OCI-LY7 (cell line): ENCODE measurements around the gene PYGL. TPM values are rescaled to one million over a fixed set of nuclear protein-coding genes. Genes with fewer than 3 reads are reported as not detected.

Source experiments
- BruUV-seq: library from RNA; stranded (reverse); fragments of 400-500 nt; replicated peaks from 2 replicates; lab custom pipeline; 2021; lab: Mats Ljungman, UMichigan
- CTCF ChIA-PET: fragments of 300-600 bp; sonication (Branson Sonifier 250); formaldehyde crosslinking; loops from one replicate; lab custom pipeline; 2022; ENCODE audit warnings: antibody characterized with exemption; ENCODE audit not compliant: unreplicated experiment; lab: Charles Lee
- POLR2A ChIA-PET: fragments of 300-600 bp; sonication (Branson Sonifier 250); formaldehyde crosslinking; loops from one replicate; lab custom pipeline; 2022; ENCODE audit warnings: antibody characterized with exemption; lab: Charles Lee
- DNase-seq: peaks from one replicate; pipeline ENCODE4 v3.0.0-alpha.2; 2015; ENCODE audit warnings: low spot score
- H2AFZ ChIP-seq: fragments of 200-600 bp; sonication (generic), shearing (Covaris generic); 2 replicates; pipeline ENCODE4 v1.6.1; 2014; ENCODE audit warnings: mild to moderate bottlenecking, antibody characterized with exemption, low read length, moderate library complexity
- H3K27ac ChIP-seq: fragments of 200-600 bp; sonication (generic); 2 replicates; pipeline ENCODE4 v1.5.1; 2014; ENCODE audit warnings: mixed run types, low read depth, mild to moderate bottlenecking, moderate library complexity, low read length, inconsistent platforms; ENCODE audit not compliant: poor library complexity, severe bottlenecking
- H3K36me3 ChIP-seq: fragments of 200-600 bp; sonication (generic); 2 replicates; pipeline ENCODE4 v1.6.1; 2014; ENCODE audit warnings: mild to moderate bottlenecking, antibody characterized with exemption, low read length, moderate library complexity, mixed read lengths; ENCODE audit not compliant: insufficient read depth
- H3K4me1 ChIP-seq: fragments of 200-600 bp; sonication (generic); 2 replicates; pipeline ENCODE4 v1.5.1; 2014; ENCODE audit warnings: mild to moderate bottlenecking, low read length; ENCODE audit not compliant: insufficient read depth, poor library complexity, severe bottlenecking
- H3K4me2 ChIP-seq: fragments of 200-600 bp; sonication (generic); 2 replicates; pipeline ENCODE4 v1.6.1; 2014; ENCODE audit warnings: mild to moderate bottlenecking, low read length
- H3K4me3 ChIP-seq: fragments of 200-600 bp; sonication (generic); 2 replicates; pipeline ENCODE4 v1.5.1; 2014; ENCODE audit warnings: mild to moderate bottlenecking, low read depth, low read length; ENCODE audit not compliant: poor library complexity, severe bottlenecking
- H3K79me2 ChIP-seq: fragments of 200-600 bp; sonication (generic); 2 replicates; pipeline ENCODE4 v1.6.1; 2016; ENCODE audit warnings: low read depth, mild to moderate bottlenecking, low read length, moderate library complexity, mixed read lengths; ENCODE audit not compliant: insufficient read depth
- H3K9me2 ChIP-seq: fragments of 200-600 bp; sonication (generic); 2 replicates; pipeline ENCODE4 v1.6.1; 2016; ENCODE audit warnings: mild to moderate bottlenecking, low read length, mixed read lengths; ENCODE audit not compliant: insufficient read depth
- H3K9me3 ChIP-seq: fragments of 200-600 bp; sonication (generic); 2 replicates; pipeline ENCODE4 v1.6.1; 2014; ENCODE audit warnings: mild to moderate bottlenecking, mixed run types, low read length, mixed read lengths
- H4K20me1 ChIP-seq: fragments of 200-600 bp; sonication (generic); 2 replicates; pipeline ENCODE4 v1.6.1; 2014; ENCODE audit warnings: mild to moderate bottlenecking, antibody characterized with exemption, low read length, moderate library complexity, mixed read lengths; ENCODE audit not compliant: insufficient read depth
- CTCF ChIP-seq: fragments of 200-600 bp; sonication (generic); conservative IDR thresholded peaks from 2 replicates; pipeline ENCODE4 v1.5.1; 2014; ENCODE audit warnings: mild to moderate bottlenecking, antibody characterized with exemption, low read length, moderate library complexity, mixed read lengths
- EZH2phosphoT487 ChIP-seq: fragments of 200-600 bp; sonication (generic); IDR thresholded peaks from 2 replicates; pipeline ENCODE4 v1.6.1; 2018; ENCODE audit warnings: low read depth, borderline replicate concordance, mild to moderate bottlenecking, mixed run types, antibody characterized with exemption, low read length, moderate library complexity, mixed read lengths
- intact Hi-C: fragments of 100-400 bp; cut with micrococcal nuclease; formaldehyde crosslinking; loops from one replicate; pipeline ENCODE4 v1.10.0; 2022; ENCODE audit not compliant: unreplicated experiment
- total RNA-seq, 2 experiments: library from RNA; depleted of rRNA in 1 of 2; stranded (reverse); fragments of >200 nt in 1 of 2; shearing (Covaris generic) in 1 of 2; gene quantifications; 2 replicates each; pipeline ENCODE4 v1.2.3, GENCODE V29; 2014 to 2022

The PYGL gene
- total RNA-seq, 2 experiments from 2014 or later = 2.8 to 3.3 TPM

GRCh38 chr14:50935126-50936015, 8.9 kb downstream of the PYGL start:
- Histone ChIP-seq H3K4me2 (no peak overlapping the region), H3K9me3 (no peaks in the 10 kb centered on the region), H2AFZ (no peak overlapping the region), H3K9me2 (no peaks in the 10 kb centered on the region), H3K4me3 (no peak overlapping the region), H4K20me1 (no peaks in the 10 kb centered on the region), H3K4me1 (no peaks in the 10 kb centered on the region), H3K79me2 (no peaks in the 10 kb centered on the region), H3K36me3 (no peaks in the 10 kb centered on the region), H3K27ac (no peak overlapping the region)
- POLR2A ChIA-PET = interaction anchor here (0.5 to 1.5 kb wide), 4 partner anchors 10 to 223 kb away, joined by 3 to 6 read pairs (median 4); no protein-coding TSS in a partner anchor
- CTCF ChIA-PET = no interaction called here
- no peak for DNase-seq
- intact Hi-C loops = no loop called here
- TF ChIP-seq EZH2phosphoT487 = no peak
- no peak for TF ChIP-seq CTCF
- BruUV-seq = no TSS peak

- Histone ChIP-seq H3K4me2 (no peak overlapping the region), H3K79me2 (no peaks in the 10 kb centered on the region), H3K9me2 (no peaks in the 10 kb centered on the region), H3K36me3 (no peaks in the 10 kb centered on the region), H3K9me3 (no peaks in the 10 kb centered on the region), H3K4me1 (no peaks in the 10 kb centered on the region), H4K20me1 (no peaks in the 10 kb centered on the region), H3K4me3 (no peak overlapping the region), H2AFZ (no peak overlapping the region), H3K27ac (no peak overlapping the region)
- ChIA-PET POLR2A (interaction anchor here (0.6 kb wide), 1 partner anchor 190 kb away, joined by 3 read pairs; no protein-coding TSS in a partner anchor), CTCF (interaction anchor here (0.6 kb wide), 1 partner anchor 337 kb away, joined by 5 read pairs; no protein-coding TSS in a partner anchor)
- TF ChIP-seq CTCF = no peak
- TF ChIP-seq EZH2phosphoT487 = no peak
- no TSS peak for BruUV-seq
- DNase-seq = no peak
- intact Hi-C loops = no loop called here
These were observed 11.4 kb downstream of the PYGL start for GRCh38 chr14:50932592-50933495.
